Endothelial cell of umbilical vein (primary cell): ENCODE measurements around the gene PPIL6. TPM values are rescaled to one million over a fixed set of nuclear protein-coding genes. Genes with fewer than 3 reads are reported as not detected.

Experiments
- BruUV-seq: library from RNA; stranded (reverse); fragments of 400-500 nt; replicated peaks from 2 replicates; lab custom pipeline; 2021; lab: Mats Ljungman, UMichigan
- CTCF ChIA-PET: fragments of 300-600, 350-600 bp; sonication (Branson Sonifier 250); formaldehyde crosslinking; loops from one replicate; lab custom pipeline; 2021; ENCODE audit warnings: antibody characterized with exemption, inconsistent platforms; lab: Charles Lee
- POLR2A ChIA-PET: fragments of 300-600, 350-600 bp; sonication (Branson Sonifier 250); formaldehyde crosslinking; loops from one replicate; lab custom pipeline; 2021; ENCODE audit warnings: antibody characterized with exemption, inconsistent platforms; lab: Charles Lee
- DNase-seq: peaks from one replicate; pipeline ENCODE4 v3.0.0-alpha.2; 2011; ENCODE audit warnings: low read depth, low spot score
- FAIRE-seq: peaks from 2 replicates; lab custom pipeline; 2011; peaks lifted over from hg19 to GRCh38; lab: Jason Lieb, UNC
- H2AFZ ChIP-seq: 2 replicates; pipeline ENCODE4 v1.6.0; 2012; ENCODE audit warnings: low read depth, low read length, control low read depth, inconsistent platforms
- H3K27ac ChIP-seq: 2 replicates; pipeline ENCODE4 v1.5.1; 2011; ENCODE audit warnings: low read depth, mild to moderate bottlenecking, control low read depth, low read length, moderate library complexity; ENCODE audit not compliant: insufficient read depth
- H3K27me3 ChIP-seq, 2 experiments: 2 replicates each; pipeline versions ENCODE4 v1.6.0 to v1.6.1; 2011; ENCODE audit warnings: low read length in 2 of 2, mixed read lengths in 1 of 2; ENCODE audit not compliant: control insufficient read depth in 2 of 2, insufficient read depth in 2 of 2
- H3K36me3 ChIP-seq, 2 experiments: 2 replicates in 1 of 2; 3 replicates in 1 of 2; pipeline ENCODE4 v1.5.1; 2011; ENCODE audit warnings: low read length in 2 of 2, mild to moderate bottlenecking in 1 of 2, moderate library complexity in 1 of 2; ENCODE audit not compliant: control insufficient read depth in 2 of 2, insufficient read depth in 2 of 2; ENCODE audit errors: extremely low read depth in 1 of 2
- H3K4me1 ChIP-seq: 3 replicates; pipeline ENCODE4 v1.5.1; 2011; ENCODE audit warnings: mild to moderate bottlenecking, low read length; ENCODE audit not compliant: control insufficient read depth, insufficient read depth; ENCODE audit errors: extremely low read depth
- H3K4me2 ChIP-seq: 2 replicates; pipeline ENCODE4 v1.6.1; 2011; ENCODE audit warnings: low read length, control low read depth, mixed read lengths; ENCODE audit not compliant: insufficient read depth
- H3K4me3 ChIP-seq, 3 experiments: fragments of 200-600 bp in 1 of 3; sonication (generic), shearing (Covaris generic) in 1 of 3; replicated peaks in 1 of 3; 2 replicates each; pipeline ENCODE4 v1.5.1; 2011 to 2016; ENCODE audit warnings: control low read depth in 3 of 3, low read length in 3 of 3, mild to moderate bottlenecking in 2 of 3, inconsistent platforms in 1 of 3, low read depth in 1 of 3, moderate library complexity in 1 of 3; ENCODE audit not compliant: insufficient read depth in 1 of 3
- H3K79me2 ChIP-seq: 2 replicates; pipeline ENCODE4 v1.6.0; 2012; ENCODE audit warnings: low read length, inconsistent platforms; ENCODE audit not compliant: control insufficient read depth, insufficient read depth
- H3K9ac ChIP-seq: replicated peaks from 2 replicates; pipeline ENCODE3; 2011; ENCODE audit warnings: low read length, control low read depth; ENCODE audit not compliant: insufficient read depth; ENCODE audit errors: extremely low read depth
- H3K9me1 ChIP-seq: replicated peaks from 3 replicates; pipeline ENCODE4 v1.6.0; 2011; ENCODE audit warnings: mild to moderate bottlenecking, low read length; ENCODE audit not compliant: control insufficient read depth, insufficient read depth; ENCODE audit errors: extremely low read depth
- H3K9me3 ChIP-seq: replicated peaks from 2 replicates; pipeline ENCODE4 v1.5.1; 2012; ENCODE audit warnings: low read length, inconsistent platforms; ENCODE audit not compliant: control insufficient read depth, insufficient read depth
- H4K20me1 ChIP-seq: replicated peaks from 2 replicates; pipeline ENCODE3; 2011; ENCODE audit warnings: mild to moderate bottlenecking, low read length; ENCODE audit not compliant: control insufficient read depth, insufficient read depth; ENCODE audit errors: extremely low read depth
- CTCF ChIP-seq, 2 donors: IDR thresholded peaks; 1 replicate in 1 of 2; 2 replicates in 1 of 2; pipeline ENCODE4 v1.5.1; 2011; ENCODE audit warnings: low read length in 2 of 2, mild to moderate bottlenecking in 2 of 2, moderate library complexity in 2 of 2, control low read depth in 1 of 2, inconsistent platforms in 1 of 2, low read depth in 1 of 2; ENCODE audit not compliant: insufficient read depth in 1 of 2; ENCODE audit errors: extremely low read depth in 1 of 2
- EZH2 ChIP-seq: IDR thresholded peaks from 2 replicates; pipeline ENCODE4 v1.6.1; 2012; ENCODE audit warnings: borderline replicate concordance, low read depth, mild to moderate bottlenecking, moderate library complexity, low read length, inconsistent platforms; ENCODE audit not compliant: severe bottlenecking
- FOS ChIP-seq: IDR thresholded peaks from 2 replicates; pipeline ENCODE4 v1.6.1; 2011; ENCODE audit warnings: mild to moderate bottlenecking, low read length, moderate library complexity, borderline replicate concordance; ENCODE audit not compliant: insufficient read depth
- GATA2 ChIP-seq: IDR thresholded peaks from 2 replicates; pipeline ENCODE4 v1.7.0; 2011; ENCODE audit warnings: low read depth, mild to moderate bottlenecking, moderate library complexity, mixed read lengths, low read length; ENCODE audit not compliant: insufficient read length, insufficient read depth
- JUN ChIP-seq: IDR thresholded peaks from 2 replicates; pipeline ENCODE4 v1.6.1; 2011; ENCODE audit warnings: borderline replicate concordance, low read depth; ENCODE audit not compliant: insufficient read length, insufficient read depth
- MAX ChIP-seq: IDR thresholded peaks from 2 replicates; pipeline ENCODE4 v1.6.1; 2011; ENCODE audit not compliant: insufficient read depth, insufficient read length
- MYC ChIP-seq: IDR thresholded peaks from one replicate; pipeline ENCODE4 v1.6.1; 2011; ENCODE audit warnings: mild to moderate bottlenecking, low read depth, low read length
- POLR2A ChIP-seq: IDR thresholded peaks from 2 replicates; pipeline ENCODE4 v1.6.1; 2012; ENCODE audit warnings: low read depth, mild to moderate bottlenecking, control low read depth, low read length
- POLR2AphosphoS5 ChIP-seq: IDR thresholded peaks from 2 replicates; pipeline ENCODE4 v1.6.1; 2012; ENCODE audit warnings: low read depth, mild to moderate bottlenecking, control low read depth, low read length, moderate library complexity; ENCODE audit not compliant: insufficient read depth
- dilution Hi-C: fragments of 300-500 bp; cut with MboI; formaldehyde crosslinking; loops from one replicate; pipeline ENCODE4 v1.15.0; 2019; ENCODE audit warnings: low sequenced_read_pairs; ENCODE audit not compliant: extremely low pct_ligation_motif_present
- intact Hi-C: fragments of 100-400 bp; cut with micrococcal nuclease; formaldehyde crosslinking; loops from one replicate; pipeline ENCODE4 v1.10.0; 2022
- polyA plus RNA-seq, 4 experiments: library from polyadenylated mRNA; depleted of rRNA in 3 of 4; stranded (reverse) in 3 of 4; unstranded in 1 of 4; fragments of >200 nt; gene quantifications; 2 replicates each; pipeline versions ENCODE4 v1.2.1 to v1.2.3, GENCODE V29; 2011 to 2012; ENCODE audit warnings: missing spikeins in 1 of 4
- total RNA-seq: library from RNA; stranded (reverse); gene quantifications from 2 replicates; pipeline ENCODE4 v1.2.3, GENCODE V29; 2021

PPIL6 gene
- total and polyA plus RNA-seq, 2 donors (not counting 3 experiments of a cell fraction or from before 2014, with no cell fraction given) = 0.11 to 0.33 TPM

- no peaks in the 10 kb centered on the region for H3K9me1 ChIP-seq
- intact Hi-C loops = no loop called here
- dilution Hi-C loops = no loop called here
- ChIA-PET POLR2A (no interaction called here), CTCF (interaction anchor here (1.5 kb wide), 1 partner anchor 14 kb away, joined by 3 read pairs; no protein-coding TSS in a partner anchor)
- H3K36me3 ChIP-seq = peaks cover 6 to 12% of the 10 kb centered on the region in 2 experiments
- no peak overlapping the region for H3K4me3 ChIP-seq
- no peak overlapping the region for H3K27ac ChIP-seq
- H3K4me1 ChIP-seq = peaks cover 24% of the 10 kb centered on the region
- no peaks in the 10 kb centered on the region for H4K20me1 ChIP-seq
- no peak overlapping the region for H3K9ac ChIP-seq
- H3K27me3 ChIP-seq = no peaks in the 10 kb centered on the region
- no peaks in the 10 kb centered on the region for H3K9me3 ChIP-seq
- H3K4me2 ChIP-seq = no peak overlapping the region
- BruUV-seq = no TSS peak
- no peak for DNase-seq
- no peak for FAIRE-seq
- no peak overlapping the region for H2AFZ ChIP-seq
- peaks cover 53% of the 10 kb centered on the region for H3K79me2 ChIP-seq
- no peak for TF ChIP-seq MYC
- no peak for TF ChIP-seq JUN
- no peak for TF ChIP-seq GATA2
- no peak for TF ChIP-seq POLR2AphosphoS5
- TF ChIP-seq MAX = no peak
- no peak for TF ChIP-seq POLR2A
- TF ChIP-seq CTCF (IDR thresholded peaks at IDR 0.05; ENCODE audit: extremely low read depth in 1 of 2, insufficient read depth in 1 of 2, low read depth in 1 of 2, low read length in 2 of 2) = no peak
- no peak for TF ChIP-seq EZH2
- no peak for TF ChIP-seq FOS
Observed at GRCh38 chr6:109477725-109478124, 37.3 kb upstream of the PPIL6 start.
